HepG2 (cell line): ENCODE results near the gene SIGMAR1. TPM values are rescaled to one million over a fixed set of nuclear protein-coding genes. Genes with fewer than 3 reads are reported as not detected.
A peak's percentile ranks its signal among the peaks of the same experiment; 100 is the strongest.

Experiments
- ATAC-seq: fragments of 200-7000 bp; cut with Tn5 transposase; 3 replicates; pipeline ENCODE4 v1.9.1; 2020; ENCODE audit warnings: mild to moderate bottlenecking, moderate library complexity
- BruUV-seq: library from RNA; stranded (reverse); fragments of 400-500 nt; replicated peaks from 2 replicates; lab custom pipeline; 2021; lab: Mats Ljungman, UMichigan
- CTCF ChIA-PET: fragments of 300-600 bp; formaldehyde crosslinking; extraction: SDS; loops from one replicate; lab custom pipeline; 2021; ENCODE audit warnings: low total read pairs, inconsistent platforms, low intra/inter-chr PET ratio; lab: Yijun Ruan, JAX
- POLR2A ChIA-PET: fragments of 350-600 bp; sonication (Branson Sonifier 250); formaldehyde crosslinking; loops from one replicate; lab custom pipeline; 2020; ENCODE audit warnings: antibody characterized with exemption, inconsistent platforms; lab: Yijun Ruan, JAX
- DNase-seq: peaks from one replicate; pipeline ENCODE4 v3.0.0-alpha.2; 2015; ENCODE audit warnings: low spot score
- FAIRE-seq: peaks from 3 replicates; lab custom pipeline; 2011; peaks lifted over from hg19 to GRCh38; lab: Jason Lieb, UNC
- H2AFZ ChIP-seq: one replicate; pipeline ENCODE4 v1.6.1; 2011; ENCODE audit warnings: low read length, inconsistent platforms
- H3K27ac ChIP-seq: fragments of 300-600 bp; 3 replicates; pipeline ENCODE4 v1.8.0; 2011; ENCODE audit warnings: mixed run types, mild to moderate bottlenecking, mixed read lengths, low read length, inconsistent platforms; ENCODE audit not compliant: insufficient read depth; ENCODE audit errors: extremely low read length
- H3K27me3 ChIP-seq, 2 experiments: fragments of 200-600 bp in 1 of 2; 2 replicates in 1 of 2; 3 replicates in 1 of 2; pipeline versions ENCODE4 v1.6.0 to v1.8.0; 2011; ENCODE audit warnings: low read length in 2 of 2, mild to moderate bottlenecking in 2 of 2, moderate library complexity in 2 of 2, inconsistent platforms in 1 of 2; ENCODE audit not compliant: insufficient read depth in 2 of 2, control insufficient read depth in 1 of 2
- H3K36me3 ChIP-seq, 2 experiments: fragments of 200-600 bp in 1 of 2; replicated peaks in 1 of 2; 2 replicates in 1 of 2; 3 replicates in 1 of 2; pipeline versions ENCODE4 v1.5.1 to v1.8.0; 2011; ENCODE audit warnings: low read length in 2 of 2, inconsistent platforms in 1 of 2; ENCODE audit not compliant: insufficient read depth in 2 of 2, control insufficient read depth in 1 of 2
- H3K4me1 ChIP-seq: 2 replicates; pipeline ENCODE4 v1.5.1; 2012; ENCODE audit warnings: low read length, inconsistent platforms; ENCODE audit not compliant: insufficient read depth
- H3K4me2 ChIP-seq: 2 replicates; pipeline ENCODE4 v1.6.0; 2011; ENCODE audit warnings: low read depth, low read length, inconsistent platforms
- H3K4me3 ChIP-seq, 3 experiments: fragments of 200-600 bp in 1 of 3; sonication (generic), shearing (Covaris generic) in 1 of 3; replicated peaks in 1 of 3; 2 replicates each; pipeline ENCODE4 v1.5.1; 2011 to 2016; ENCODE audit warnings: low read length in 3 of 3, inconsistent platforms in 2 of 3, low read depth in 2 of 3, mild to moderate bottlenecking in 2 of 3, control low read depth in 1 of 3, mixed read lengths in 1 of 3; ENCODE audit not compliant: insufficient read depth in 1 of 3
- H3K79me2 ChIP-seq: one replicate; pipeline ENCODE4 v1.6.1; 2011; ENCODE audit warnings: low read length, inconsistent platforms; ENCODE audit not compliant: insufficient read depth
- H3K9ac ChIP-seq: 2 replicates; pipeline ENCODE4 v1.6.0; 2011; ENCODE audit warnings: mild to moderate bottlenecking, low read depth, low read length, inconsistent platforms; ENCODE audit not compliant: insufficient read depth
- H3K9me3 ChIP-seq: 2 replicates; pipeline ENCODE4 v1.5.1; 2012; ENCODE audit warnings: mild to moderate bottlenecking, low read length
- H4K20me1 ChIP-seq: 2 replicates; pipeline ENCODE4 v1.6.0; 2011; ENCODE audit warnings: inconsistent platforms, mild to moderate bottlenecking, low read length, moderate library complexity; ENCODE audit not compliant: insufficient read depth
- AGO2 ChIP-seq: fragments of 200-400 bp; formaldehyde crosslinking; optimal IDR thresholded peaks from 2 replicates; pipeline ENCODE3; 2017; ENCODE audit warnings: mild to moderate bottlenecking, low read depth, low read length, moderate library complexity
- HBP1 ChIP-seq: IDR thresholded peaks from 2 replicates; pipeline ENCODE4 v1.6.1; 2016; ENCODE audit warnings: low read depth, control low read depth
- JDP2 ChIP-seq: sonication (generic); formaldehyde crosslinking; IDR thresholded peaks from 2 replicates; pipeline ENCODE4 v1.8.1; 2022; ENCODE audit warnings: missing genetic modification reagents, borderline replicate concordance
- MED1 ChIP-seq: sonication (generic); formaldehyde crosslinking; IDR thresholded peaks from 2 replicates; pipeline ENCODE4 v1.4.0; 2020; ENCODE audit warnings: missing genetic modification reagents
- NCOA1 ChIP-seq: sonication (generic); formaldehyde crosslinking; IDR thresholded peaks from 2 replicates; pipeline ENCODE4 v1.9.0; 2021; ENCODE audit warnings: missing genetic modification reagents
- NPAS2 ChIP-seq: sonication (generic); formaldehyde crosslinking; IDR thresholded peaks from 2 replicates; pipeline ENCODE4 v1.8.0; 2022; ENCODE audit warnings: mild to moderate bottlenecking, missing genetic modification reagents, borderline replicate concordance
- PLSCR1 ChIP-seq: sonication (generic); formaldehyde crosslinking; IDR thresholded peaks from 2 replicates; pipeline ENCODE4 v1.5.0; 2020; ENCODE audit warnings: missing genetic modification reagents, mild to moderate bottlenecking, borderline replicate concordance
- PRDM15 ChIP-seq: sonication (generic); formaldehyde crosslinking; IDR thresholded peaks from 2 replicates; pipeline ENCODE4 v1.4.0; 2020; ENCODE audit warnings: missing genetic modification reagents
- SATB2 ChIP-seq: sonication (generic); formaldehyde crosslinking; IDR thresholded peaks from 2 replicates; pipeline ENCODE4 v1.5.0; 2020; ENCODE audit warnings: missing genetic modification reagents
- THAP7 ChIP-seq: sonication (generic); formaldehyde crosslinking; IDR thresholded peaks from 2 replicates; pipeline ENCODE4 v1.8.1; 2023; ENCODE audit warnings: mild to moderate bottlenecking, missing genetic modification reagents
- ZNF235 ChIP-seq: sonication (generic); formaldehyde crosslinking; IDR thresholded peaks from 2 replicates; pipeline ENCODE4 v1.8.1; 2023; ENCODE audit warnings: mild to moderate bottlenecking, missing genetic modification reagents, borderline replicate concordance
- ZNF317 ChIP-seq: sonication (generic); formaldehyde crosslinking; IDR thresholded peaks from 2 replicates; pipeline ENCODE4 v1.5.0; 2020; ENCODE audit warnings: mild to moderate bottlenecking, missing genetic modification reagents
- ZSCAN12 ChIP-seq: sonication (generic); formaldehyde crosslinking; IDR thresholded peaks from 2 replicates; pipeline ENCODE4 v1.9.0; 2021; ENCODE audit warnings: mild to moderate bottlenecking, missing genetic modification reagents
- ZXDC ChIP-seq: sonication (generic); formaldehyde crosslinking; IDR thresholded peaks from 2 replicates; pipeline ENCODE4 v1.5.0; 2020; ENCODE audit warnings: mild to moderate bottlenecking, missing genetic modification reagents
- WGBS: methylation state at CpG from one replicate; pipeline ENCODE4 v1.1.6; 2017; ENCODE audit warnings: low lambda C conversion rate; 5-methylcytosine and 5-hydroxymethylcytosine counted together
- in situ Hi-C: cut with HindIII; loops from 2 replicates; pipeline ENCODE4 v1.10.0; 2017; ENCODE audit warnings: low pct_unique_long_range_greater_than_20kb; ENCODE audit not compliant: extremely low pct_ligation_motif_present
- intact Hi-C: fragments of 100-400 bp; cut with micrococcal nuclease; formaldehyde crosslinking; loops from one replicate; pipeline ENCODE4 v1.10.0; 2022; ENCODE audit not compliant: unreplicated experiment
- polyA plus RNA-seq, 8 experiments: library from polyadenylated mRNA; depleted of rRNA in 3 of 8; stranded (reverse) in 7 of 8; unstranded in 1 of 8; fragments of >200 nt; fragmentation: Illumina TruSeq in 4 of 8; extraction: Trizol in 4 of 8; gene quantifications; 2 replicates each; pipeline versions ENCODE4 v1.2.1 to v1.2.3, GENCODE V29; 2011 to 2016; ENCODE audit warnings: low read depth in 4 of 8, missing spikeins in 1 of 8, mixed read lengths in 1 of 8; ENCODE audit not compliant: insufficient read depth in 1 of 8
- total RNA-seq, 5 experiments: library from RNA; depleted of rRNA; stranded (reverse); fragments of >200 nt; fragmentation: Illumina TruSeq; extraction: Trizol; gene quantifications; 2 replicates each; pipeline ENCODE4 v1.2.3, GENCODE V29; 2016; ENCODE audit warnings: low read depth in 1 of 5

SIGMAR1 gene
- total and polyA plus RNA-seq, 2 of the 13 experiments (the other 11 are each of a cell fraction or from before 2014, with no cell fraction given) = 38.9 to 60.8 TPM

GRCh38 chr9:34650816-34651215, 13.2 kb upstream of the SIGMAR1 start:
- ChIA-PET POLR2A (interaction anchor here (1.4 to 3.1 kb wide), 2 partner anchors 8 to 13 kb away, joined by 6 to 29 read pairs; partner anchors contain the start of gene SIGMAR1), CTCF (interaction anchor here (0.9 kb wide), 1 partner anchor 14 kb away, joined by 3 read pairs; no protein-coding TSS in a partner anchor)
- Histone ChIP-seq H3K27ac (peak overlapping the region; percentile 75), H3K4me2 (peak overlapping the region; percentile 100), H3K4me3 (no peak overlapping the region), H3K36me3 (peaks cover 8 to 18% of the 10 kb centered on the region in 2 experiments), H3K9me3 (no peaks in the 10 kb centered on the region), H3K9ac (peak overlapping the region; percentile 68; the same call in 1 of the 2 replicates), H3K27me3 (no peaks in the 10 kb centered on the region; a peak in 3 of 5 replicates), H2AFZ (no peak overlapping the region), H3K4me1 (peaks cover 62% of the 10 kb centered on the region), H3K79me2 (peaks cover 16% of the 10 kb centered on the region), H4K20me1 (no peaks in the 10 kb centered on the region)
- BruUV-seq = no TSS peak
- FAIRE-seq (no peak), ATAC-seq (no peak), DNase-seq (no peak)
- 61% methylated on average over 5 of the region's 5 CpGs for WGBS
- no peak for TF ChIP-seq MED1
- TF ChIP-seq ZSCAN12 (CRISPR knock-in tag) = no peak
- no peak for TF ChIP-seq ZNF317
- peak; percentile 19 for TF ChIP-seq AGO2
- no peak for TF ChIP-seq NPAS2
- TF ChIP-seq HBP1 (CRISPR knock-in tag) = no peak
- TF ChIP-seq THAP7 (CRISPR knock-in tag) = no peak
- peak; percentile 79; the same call in 1 of the 2 replicates for TF ChIP-seq PRDM15 (CRISPR knock-in tag)
- TF ChIP-seq NCOA1 (CRISPR knock-in tag) = no peak
- no peak for TF ChIP-seq JDP2 (CRISPR knock-in tag)
- no peak for TF ChIP-seq SATB2 (CRISPR knock-in tag)
- TF ChIP-seq ZNF235 = no peak
- TF ChIP-seq PLSCR1 (CRISPR knock-in tag) = no peak
- no peak for TF ChIP-seq ZXDC (CRISPR knock-in tag)
- intact Hi-C loops = no loop called here
- in situ Hi-C loops = no loop called here
